HEK293 (cell line): ENCODE data around the gene LEF1.

Source experiments
- CTCF ChIA-PET: fragments of 350-600 bp; formaldehyde crosslinking; extraction: SDS; loops from one replicate; lab custom pipeline; 2021; ENCODE audit warnings: antibody characterized with exemption; lab: Yijun Ruan, JAX
- POLR2A ChIA-PET: fragments of 300-600 bp; formaldehyde crosslinking; extraction: SDS; loops from one replicate; lab custom pipeline; 2020; ENCODE audit warnings: antibody characterized with exemption, inconsistent platforms; lab: Yijun Ruan, JAX
- H3K27ac ChIP-seq: fragments of 200-500 bp; sonication (Bioruptor generic); 2 replicates; pipeline ENCODE4 v1.5.1; 2014; ENCODE audit warnings: low read depth, low read length, control low read depth, inconsistent platforms; ENCODE audit errors: extremely low read depth
- H3K36me3 ChIP-seq, 2 experiments: fragments of 200-500 bp in 1 of 2; sonication (Bioruptor generic) in 1 of 2; 1 replicate in 1 of 2; 2 replicates in 1 of 2; pipeline ENCODE4 v1.5.1; 2014 to 2017; ENCODE audit warnings: inconsistent platforms in 2 of 2, low read length in 2 of 2; ENCODE audit not compliant: control insufficient read depth in 2 of 2, insufficient read depth in 1 of 2
- H3K4me1 ChIP-seq: fragments of 200-500 bp; sonication (Bioruptor generic); 2 replicates; pipeline ENCODE4 v1.5.1; 2014; ENCODE audit warnings: mild to moderate bottlenecking, low read length, inconsistent platforms; ENCODE audit not compliant: control insufficient read depth, insufficient read depth
- H3K4me3 ChIP-seq: 2 replicates; pipeline ENCODE4 v1.5.1; 2011; ENCODE audit warnings: low read depth, mild to moderate bottlenecking, control low read depth, low read length, moderate library complexity
- H3K9me3 ChIP-seq: fragments of 200-500 bp; sonication (Bioruptor generic); 2 replicates; pipeline ENCODE4 v1.5.1; 2014; ENCODE audit warnings: low read depth, low read length, inconsistent platforms; ENCODE audit not compliant: control insufficient read depth, insufficient read depth
- GLIS1 ChIP-seq: fragments of 450-650 bp; formaldehyde crosslinking; IDR thresholded peaks from 2 replicates; pipeline ENCODE4 v1.5.1; 2016; ENCODE audit warnings: missing biosample characterization, missing genetic modification characterization
- KLF1 ChIP-seq: fragments of 450-650 bp; formaldehyde crosslinking; IDR thresholded peaks from 2 replicates; pipeline ENCODE4 v1.5.1; 2016; ENCODE audit warnings: missing biosample characterization, missing genetic modification characterization
- YY2 ChIP-seq: fragments of 450-650 bp; formaldehyde crosslinking; IDR thresholded peaks from 2 replicates; pipeline ENCODE4 v1.5.1; 2016; ENCODE audit warnings: missing biosample characterization, missing genetic modification characterization
- ZBTB17 ChIP-seq: fragments of 450-650 bp; formaldehyde crosslinking; IDR thresholded peaks from 2 replicates; pipeline ENCODE4 v1.5.1; 2016; ENCODE audit warnings: missing biosample characterization, missing genetic modification characterization
- ZBTB20 ChIP-seq: fragments of 450-650 bp; formaldehyde crosslinking; IDR thresholded peaks from 2 replicates; pipeline ENCODE4 v1.5.1; 2016; ENCODE audit warnings: missing biosample characterization, missing genetic modification characterization
- ZFP69B ChIP-seq: fragments of 450-650 bp; formaldehyde crosslinking; IDR thresholded peaks from 2 replicates; pipeline ENCODE4 v1.5.1; 2016; ENCODE audit warnings: missing biosample characterization, missing genetic modification characterization
- ZIC2 ChIP-seq: fragments of 450-650 bp; formaldehyde crosslinking; IDR thresholded peaks from 2 replicates; pipeline ENCODE4 v1.5.1; 2016; ENCODE audit warnings: missing biosample characterization, missing genetic modification characterization
- ZNF10 ChIP-seq: fragments of 450-650 bp; formaldehyde crosslinking; IDR thresholded peaks from 2 replicates; pipeline ENCODE4 v1.5.1; 2017; ENCODE audit warnings: missing biosample characterization, missing genetic modification characterization
- ZNF132 ChIP-seq: fragments of 450-650 bp; formaldehyde crosslinking; IDR thresholded peaks from 2 replicates; pipeline ENCODE4 v1.5.1; 2017; ENCODE audit warnings: missing biosample characterization, missing genetic modification characterization, borderline replicate concordance
- ZNF169 ChIP-seq: fragments of 450-650 bp; formaldehyde crosslinking; IDR thresholded peaks from 2 replicates; pipeline ENCODE4 v1.5.1; 2016; ENCODE audit warnings: missing biosample characterization, missing genetic modification characterization
- ZNF223 ChIP-seq: fragments of 450-650 bp; formaldehyde crosslinking; IDR thresholded peaks from 2 replicates; pipeline ENCODE4 v1.5.1; 2016; ENCODE audit warnings: missing biosample characterization, missing genetic modification characterization
- ZNF239 ChIP-seq: fragments of 450-650 bp; formaldehyde crosslinking; IDR thresholded peaks from 2 replicates; pipeline ENCODE4 v1.5.1; 2016; ENCODE audit warnings: missing biosample characterization, missing genetic modification characterization
- ZNF248 ChIP-seq: fragments of 450-650 bp; formaldehyde crosslinking; IDR thresholded peaks from 2 replicates; pipeline ENCODE4 v1.5.1; 2017; ENCODE audit warnings: missing biosample characterization, missing genetic modification characterization
- ZNF404 ChIP-seq: fragments of 450-650 bp; formaldehyde crosslinking; IDR thresholded peaks from 2 replicates; pipeline ENCODE4 v1.5.1; 2017; ENCODE audit warnings: missing biosample characterization, missing genetic modification characterization
- ZNF558 ChIP-seq: fragments of 450-650 bp; formaldehyde crosslinking; IDR thresholded peaks from 2 replicates; pipeline ENCODE4 v1.5.1; 2016; ENCODE audit warnings: missing biosample characterization, missing genetic modification characterization
- ZNF561 ChIP-seq: fragments of 450-650 bp; IDR thresholded peaks from 2 replicates; pipeline ENCODE4 v1.5.1; 2018; ENCODE audit warnings: missing biosample characterization, missing genetic modification characterization, borderline replicate concordance
- ZNF571 ChIP-seq: fragments of 450-650 bp; formaldehyde crosslinking; IDR thresholded peaks from 2 replicates; pipeline ENCODE4 v1.5.0; 2017; ENCODE audit warnings: missing biosample characterization, missing genetic modification characterization
- ZSCAN16 ChIP-seq: fragments of 450-650 bp; formaldehyde crosslinking; IDR thresholded peaks from 2 replicates; pipeline ENCODE4 v1.5.1; 2016; ENCODE audit warnings: missing biosample characterization, missing genetic modification characterization
- ZSCAN30 ChIP-seq: fragments of 450-650 bp; IDR thresholded peaks from 2 replicates; pipeline ENCODE4 v1.5.1; 2018; ENCODE audit warnings: missing biosample characterization, mild to moderate bottlenecking, missing genetic modification characterization, moderate library complexity
- TF ChIP-seq, protein P1 (sequence below): fragments of 450-650 bp; formaldehyde crosslinking; conservative IDR thresholded peaks from 2 replicates; pipeline ENCODE4 v1.5.1; 2016; ENCODE audit warnings: low read depth, missing biosample characterization, missing genetic modification characterization

Gene LEF1

GRCh38 chr4:108201774-108202173, 33.0 kb upstream of the LEF1 start:
- CTCF ChIA-PET, result no interaction called here

GRCh38 chr4:108199881-108200280, 31.1 kb upstream of the LEF1 start:
- Histone ChIP-seq H3K4me1 (no peaks in the 10 kb centered on the region), H3K4me3 (no peak overlapping the region), H3K36me3 (no peaks in the 10 kb centered on the region), H3K9me3 (no peaks in the 10 kb centered on the region), H3K27ac (no peak overlapping the region)
- TF ChIP-seq YY2 (tag by site-specific recombination) (no peak), ZSCAN16 (tag by site-specific recombination) (no peak), ZBTB20 (tag by site-specific recombination) (no peak), ZNF558 (tag by site-specific recombination) (no peak), ZIC2 (no peak), ZNF248 (tag by site-specific recombination) (no peak), ZNF561 (no peak), KLF1 (no peak), ZNF223 (tag by site-specific recombination) (no peak), ZNF404 (tag by site-specific recombination) (no peak), ZNF10 (tag by site-specific recombination) (no peak), ZNF239 (no peak), ZNF132 (tag by site-specific recombination) (no peak), ZNF169 (tag by site-specific recombination) (no peak), ZSCAN30 (tag by site-specific recombination) (no peak), ZNF571 (tag by site-specific recombination) (no peak)
- TF ChIP-seq, protein P1, sequence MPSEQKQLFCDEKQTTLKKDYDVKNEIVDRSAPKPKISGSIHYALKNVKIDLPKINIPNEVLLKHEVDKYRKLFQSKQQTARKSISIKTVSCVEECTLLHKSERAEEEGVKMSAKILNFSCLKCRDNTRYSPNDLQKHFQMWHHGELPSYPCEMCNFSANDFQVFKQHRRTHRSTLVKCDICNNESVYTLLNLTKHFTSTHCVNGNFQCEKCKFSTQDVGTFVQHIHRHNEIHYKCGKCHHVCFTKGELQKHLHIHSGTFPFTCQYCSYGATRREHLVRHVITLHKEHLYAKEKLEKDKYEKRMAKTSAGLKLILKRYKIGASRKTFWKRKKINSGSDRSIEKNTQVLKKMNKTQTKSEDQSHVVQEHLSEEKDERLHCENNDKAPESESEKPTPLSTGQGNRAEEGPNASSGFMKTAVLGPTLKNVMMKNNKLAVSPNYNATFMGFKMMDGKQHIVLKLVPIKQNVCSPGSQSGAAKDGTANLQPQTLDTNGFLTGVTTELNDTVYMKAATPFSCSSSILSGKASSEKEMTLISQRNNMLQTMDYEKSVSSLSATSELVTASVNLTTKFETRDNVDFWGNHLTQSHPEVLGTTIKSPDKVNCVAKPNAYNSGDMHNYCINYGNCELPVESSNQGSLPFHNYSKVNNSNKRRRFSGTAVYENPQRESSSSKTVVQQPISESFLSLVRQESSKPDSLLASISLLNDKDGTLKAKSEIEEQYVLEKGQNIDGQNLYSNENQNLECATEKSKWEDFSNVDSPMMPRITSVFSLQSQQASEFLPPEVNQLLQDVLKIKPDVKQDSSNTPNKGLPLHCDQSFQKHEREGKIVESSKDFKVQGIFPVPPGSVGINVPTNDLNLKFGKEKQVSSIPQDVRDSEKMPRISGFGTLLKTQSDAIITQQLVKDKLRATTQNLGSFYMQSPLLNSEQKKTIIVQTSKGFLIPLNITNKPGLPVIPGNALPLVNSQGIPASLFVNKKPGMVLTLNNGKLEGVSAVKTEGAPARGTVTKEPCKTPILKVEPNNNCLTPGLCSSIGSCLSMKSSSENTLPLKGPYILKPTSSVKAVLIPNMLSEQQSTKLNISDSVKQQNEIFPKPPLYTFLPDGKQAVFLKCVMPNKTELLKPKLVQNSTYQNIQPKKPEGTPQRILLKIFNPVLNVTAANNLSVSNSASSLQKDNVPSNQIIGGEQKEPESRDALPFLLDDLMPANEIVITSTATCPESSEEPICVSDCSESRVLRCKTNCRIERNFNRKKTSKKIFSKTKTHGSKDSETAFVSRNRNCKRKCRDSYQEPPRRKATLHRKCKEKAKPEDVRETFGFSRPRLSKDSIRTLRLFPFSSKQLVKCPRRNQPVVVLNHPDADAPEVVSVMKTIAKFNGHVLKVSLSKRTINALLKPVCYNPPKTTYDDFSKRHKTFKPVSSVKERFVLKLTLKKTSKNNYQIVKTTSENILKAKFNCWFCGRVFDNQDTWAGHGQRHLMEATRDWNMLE (tag by site-specific recombination), result no peak
- POLR2A ChIA-PET, result no interaction called here
- CTCF ChIA-PET, result interaction anchor here (0.7 kb wide), 1 partner anchor 24 kb away, joined by 3 read pairs; no protein-coding TSS in a partner anchor

More at GRCh38 chr4:108201774-108202173, 33.0 kb upstream of the LEF1 start:
- H3K36me3 ChIP-seq, result no peaks in the 10 kb centered on the region
- peak; percentile 92 for TF ChIP-seq GLIS1 (tag by site-specific recombination)
- TF ChIP-seq ZNF10 (tag by site-specific recombination), result no peak
- TF ChIP-seq ZBTB17 (tag by site-specific recombination), result no peak
- 0 out of 2 replicates have a peak, but pooled peaks have one; percentile 28 for TF ChIP-seq ZIC2
- no peak for TF ChIP-seq ZFP69B (tag by site-specific recombination)
- no peak for TF ChIP-seq ZNF239
- POLR2A ChIA-PET, result no interaction called here
- H3K4me3 ChIP-seq, result no peak overlapping the region
- no peaks in the 10 kb centered on the region for H3K4me1 ChIP-seq
- H3K9me3 ChIP-seq, result no peaks in the 10 kb centered on the region
- H3K27ac ChIP-seq, result no peak overlapping the region
